ENCODE results near the gene SEC24D. TPM values are rescaled to one million over a fixed set of nuclear protein-coding genes. Genes with fewer than 3 reads are reported as not detected.

The SEC24D gene
- total and polyA plus RNA-seq, 12 donors, result 6.1 to 24.4 (median 12.1) TPM

DNA sequence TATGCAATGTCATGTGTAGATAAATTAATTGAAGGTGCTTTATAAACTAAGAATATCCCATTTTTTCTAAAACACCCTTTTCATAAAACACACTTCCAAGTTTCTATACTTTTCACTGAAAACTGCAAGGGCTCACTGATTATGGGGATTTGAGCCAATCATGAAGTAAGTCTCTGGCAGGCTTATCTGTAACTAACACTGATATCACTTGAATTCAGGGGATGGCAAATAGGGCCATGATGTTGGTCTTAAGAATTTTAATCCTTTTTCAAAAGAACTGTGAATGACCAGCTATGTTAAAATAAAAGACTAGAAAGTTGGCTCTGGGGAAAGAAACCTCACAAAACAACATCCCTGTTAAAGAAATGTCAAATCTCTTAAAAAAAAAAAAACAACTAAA lies 13.0 kb upstream of the SEC24D start:
- ATAC-seq, result no peak
- intact Hi-C loops (cut with DNase I), result no loop called here
- Histone ChIP-seq H3K27me3 (no peaks in the 10 kb centered on the region), H3K27ac (no peak overlapping the region), H3K4me1 (peaks cover 0 to 14% (median 5%) of the 10 kb centered on the region in 9 donors), H3K36me3 (no peaks in the 10 kb centered on the region), H3K4me3 (no peak overlapping the region), H3K9me3 (no peaks in the 10 kb centered on the region)
- DNase-seq, result no peak
- TF ChIP-seq, protein P1, sequence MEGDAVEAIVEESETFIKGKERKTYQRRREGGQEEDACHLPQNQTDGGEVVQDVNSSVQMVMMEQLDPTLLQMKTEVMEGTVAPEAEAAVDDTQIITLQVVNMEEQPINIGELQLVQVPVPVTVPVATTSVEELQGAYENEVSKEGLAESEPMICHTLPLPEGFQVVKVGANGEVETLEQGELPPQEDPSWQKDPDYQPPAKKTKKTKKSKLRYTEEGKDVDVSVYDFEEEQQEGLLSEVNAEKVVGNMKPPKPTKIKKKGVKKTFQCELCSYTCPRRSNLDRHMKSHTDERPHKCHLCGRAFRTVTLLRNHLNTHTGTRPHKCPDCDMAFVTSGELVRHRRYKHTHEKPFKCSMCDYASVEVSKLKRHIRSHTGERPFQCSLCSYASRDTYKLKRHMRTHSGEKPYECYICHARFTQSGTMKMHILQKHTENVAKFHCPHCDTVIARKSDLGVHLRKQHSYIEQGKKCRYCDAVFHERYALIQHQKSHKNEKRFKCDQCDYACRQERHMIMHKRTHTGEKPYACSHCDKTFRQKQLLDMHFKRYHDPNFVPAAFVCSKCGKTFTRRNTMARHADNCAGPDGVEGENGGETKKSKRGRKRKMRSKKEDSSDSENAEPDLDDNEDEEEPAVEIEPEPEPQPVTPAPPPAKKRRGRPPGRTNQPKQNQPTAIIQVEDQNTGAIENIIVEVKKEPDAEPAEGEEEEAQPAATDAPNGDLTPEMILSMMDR (IDR thresholded peaks at IDR 0.05), result no peak

DNA sequence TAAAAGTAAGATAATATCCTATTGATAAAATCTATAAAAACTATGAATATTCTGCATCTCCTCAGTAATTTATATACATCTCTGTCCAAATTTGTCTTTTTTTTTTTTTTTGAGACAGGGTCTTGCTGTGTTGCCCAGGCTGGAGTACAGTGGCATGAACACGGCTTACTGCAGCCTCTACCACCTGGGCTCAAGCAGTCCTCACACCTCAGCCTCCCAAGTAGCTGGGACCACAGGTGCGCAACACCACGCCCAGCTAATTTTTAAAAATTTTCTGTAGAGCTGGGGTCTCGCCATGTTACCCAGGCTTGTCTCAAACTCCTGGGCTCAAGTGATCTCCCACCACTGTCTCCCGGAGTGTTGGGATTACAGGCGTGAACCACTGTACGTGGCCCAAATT lies 12.3 kb upstream of the SEC24D start:
- H3K36me3 ChIP-seq, result no peaks in the 10 kb centered on the region
- TF ChIP-seq, protein P1 (IDR thresholded peaks at IDR 0.05), result no peak
- no peaks in the 10 kb centered on the region for H3K9me3 ChIP-seq
- ATAC-seq, result no peak
- no peak for DNase-seq
- H3K27me3 ChIP-seq, result no peaks in the 10 kb centered on the region
- intact Hi-C loops (cut with DNase I), result no loop called here
- peaks cover 0 to 14% (median 5%) of the 10 kb centered on the region in 9 donors for H3K4me1 ChIP-seq
- 92 to 97% methylated on average over 7 of the region's 7 CpGs for WGBS, 2 donors
- H3K4me3 ChIP-seq, result no peak overlapping the region
- no peak overlapping the region for H3K27ac ChIP-seq

DNA sequence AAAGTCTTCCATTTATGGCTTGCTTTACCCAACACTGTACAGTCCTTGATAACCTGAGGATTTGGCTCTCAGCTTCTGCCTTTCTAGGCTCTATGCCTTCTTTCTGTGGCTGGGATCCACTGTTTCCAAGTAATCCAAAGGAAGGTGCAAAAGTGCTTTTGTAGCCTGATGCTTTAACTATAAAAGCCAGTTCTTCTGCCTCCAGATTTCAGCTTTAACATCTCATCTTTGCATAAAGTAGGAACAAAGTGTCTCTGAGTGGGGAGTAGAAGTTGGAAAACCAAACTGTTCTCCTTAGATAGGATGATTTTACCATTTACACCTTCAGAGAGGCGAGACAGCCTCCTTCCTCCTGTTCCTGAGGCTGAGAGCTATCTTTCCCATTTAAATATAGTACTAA lies 11.1 kb upstream of the SEC24D start:
- Histone ChIP-seq H3K36me3 (no peaks in the 10 kb centered on the region), H3K27ac (no peak overlapping the region), H3K27me3 (no peaks in the 10 kb centered on the region), H3K4me1 (peaks cover 0 to 14% (median 5%) of the 10 kb centered on the region in 9 donors), H3K9me3 (no peaks in the 10 kb centered on the region), H3K4me3 (no peak overlapping the region)
- WGBS, 2 donors, result 85 to 96% methylated on average over 1 of the region's 1 CpG
- no peak for DNase-seq
- intact Hi-C loops (cut with DNase I), result no loop called here
- ATAC-seq, result no peak
- TF ChIP-seq, protein P1 (IDR thresholded peaks at IDR 0.05), result no peak

DNA sequence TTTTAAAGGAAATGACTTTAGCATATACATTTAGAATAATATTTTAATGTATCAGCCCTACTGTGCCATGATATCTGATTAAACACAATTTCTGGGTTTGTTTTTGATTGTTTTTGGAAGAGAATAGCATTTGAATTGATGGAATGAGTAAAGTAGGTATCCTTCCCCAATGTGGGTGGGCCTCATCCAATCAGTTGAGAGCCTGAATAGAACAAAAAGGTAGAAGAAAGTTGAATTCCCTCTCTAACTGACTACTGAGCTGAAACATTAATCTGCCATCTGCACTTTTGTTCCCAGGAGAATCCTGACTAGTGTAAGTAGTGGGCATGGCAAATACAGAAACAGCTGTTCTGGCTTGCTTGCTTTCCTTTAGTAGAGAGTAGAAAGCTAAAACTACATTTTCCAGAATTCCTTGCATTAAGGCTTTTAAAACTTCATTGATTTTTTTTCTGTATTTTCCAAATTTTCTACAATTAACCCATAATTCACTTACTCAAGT lies 9.7 kb upstream of the SEC24D start:
- no peak overlapping the region for H3K27ac ChIP-seq
- peaks cover 0 to 4% (median 0%) of the 10 kb centered on the region in 9 donors for H3K4me1 ChIP-seq
- H3K9me3 ChIP-seq, result no peaks in the 10 kb centered on the region
- ATAC-seq (no peak), DNase-seq (no peak)
- no peaks in the 10 kb centered on the region for H3K36me3 ChIP-seq
- TF ChIP-seq, protein P1 (IDR thresholded peaks at IDR 0.05), result no peak
- no peaks in the 10 kb centered on the region for H3K27me3 ChIP-seq
- no peak overlapping the region for H3K4me3 ChIP-seq
- intact Hi-C loops (cut with DNase I), result no loop called here
